BJ (cell line): ENCODE measurements around the gene TRAP1. TPM values are rescaled to one million over a fixed set of nuclear protein-coding genes. Genes with fewer than 3 reads are reported as not detected.

Experiments used
- CTCF ChIA-PET: fragments of 350-600 bp; formaldehyde crosslinking; extraction: SDS; loops from one replicate; lab custom pipeline; 2021; ENCODE audit warnings: antibody characterized with exemption, inconsistent platforms; lab: Yijun Ruan, JAX
- POLR2A ChIA-PET: fragments of 300-600 bp; sonication (Branson Sonifier 250); formaldehyde crosslinking; extraction: SDS; loops from one replicate; lab custom pipeline; 2021; ENCODE audit warnings: antibody characterized with exemption; lab: Charles Lee
- DNase-seq: peaks from one replicate; pipeline ENCODE4 v3.0.0-alpha.2; 2011; ENCODE audit warnings: low read depth
- H3K27me3 ChIP-seq: 2 replicates; pipeline ENCODE4 v1.6.0; 2011; ENCODE audit warnings: low read length; ENCODE audit not compliant: control insufficient read depth, insufficient read depth
- H3K36me3 ChIP-seq: 2 replicates; pipeline ENCODE4 v1.5.1; 2011; ENCODE audit warnings: low read length; ENCODE audit not compliant: control insufficient read depth, insufficient read depth
- H3K4me3 ChIP-seq: 2 replicates; pipeline ENCODE4 v1.5.1; 2011; ENCODE audit warnings: low read depth, mild to moderate bottlenecking, control low read depth, low read length
- polyA plus RNA-seq: library from polyadenylated mRNA; depleted of rRNA; stranded (reverse); fragments of >200 nt; gene quantifications from 2 replicates; pipeline ENCODE4 v1.2.3, GENCODE V29; 2011
- TF ChIP-seq, protein P1 (sequence below): IDR thresholded peaks from 2 replicates; pipeline ENCODE4 v1.5.1; 2011; ENCODE audit warnings: low read depth, mild to moderate bottlenecking, control low read depth, inconsistent platforms, low read length, moderate library complexity; ENCODE audit not compliant: insufficient read depth

TRAP1 gene
- polyA plus RNA-seq, 1 experiment = 112 TPM

DNA sequence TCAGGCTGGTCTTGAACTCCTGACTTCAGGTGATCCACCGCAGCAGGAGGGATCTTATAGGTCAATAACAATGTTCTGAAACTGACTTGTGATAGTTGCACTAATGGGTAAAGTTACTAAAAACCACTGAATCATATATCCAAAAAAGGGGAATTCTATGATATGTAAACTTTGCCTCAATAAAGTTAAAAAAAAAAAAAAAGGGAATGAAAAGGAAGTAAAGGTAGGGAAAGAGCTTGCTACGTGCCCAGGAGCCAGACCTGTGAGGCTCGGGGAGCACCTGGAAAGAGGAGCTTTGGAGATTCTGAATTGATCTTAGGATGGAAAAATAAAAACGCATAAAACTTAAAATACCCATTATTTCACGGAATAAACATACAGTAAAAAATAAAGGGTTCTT lies 20.8 kb upstream of the TRAP1 start:
- CTCF ChIA-PET = no interaction called here

DNA sequence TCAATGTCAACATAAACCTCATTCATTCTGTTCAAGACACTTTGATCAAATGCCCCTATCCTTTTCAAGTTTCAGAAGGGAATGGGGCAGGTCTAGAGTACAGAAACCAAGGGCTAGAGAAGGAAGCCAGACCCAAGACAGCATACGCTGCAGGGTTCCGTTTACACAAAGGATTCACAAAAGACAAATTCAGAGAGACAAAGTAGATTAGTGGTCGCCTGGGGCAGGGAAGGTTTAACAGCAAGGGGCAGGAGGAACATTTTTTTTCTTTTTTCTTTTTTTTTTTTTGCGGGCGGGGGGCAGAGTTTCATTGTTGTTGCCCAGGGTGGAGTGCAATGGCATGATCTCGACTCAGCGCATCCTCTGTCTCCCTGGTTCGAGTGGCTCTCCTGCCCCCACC lies 19.9 kb upstream of the TRAP1 start:
- DNase-seq = no peak
- Histone ChIP-seq H3K36me3 (peaks cover 58% of the 10 kb centered on the region), H3K27me3 (no peaks in the 10 kb centered on the region), H3K4me3 (no peak overlapping the region)
- TF ChIP-seq, protein P1, sequence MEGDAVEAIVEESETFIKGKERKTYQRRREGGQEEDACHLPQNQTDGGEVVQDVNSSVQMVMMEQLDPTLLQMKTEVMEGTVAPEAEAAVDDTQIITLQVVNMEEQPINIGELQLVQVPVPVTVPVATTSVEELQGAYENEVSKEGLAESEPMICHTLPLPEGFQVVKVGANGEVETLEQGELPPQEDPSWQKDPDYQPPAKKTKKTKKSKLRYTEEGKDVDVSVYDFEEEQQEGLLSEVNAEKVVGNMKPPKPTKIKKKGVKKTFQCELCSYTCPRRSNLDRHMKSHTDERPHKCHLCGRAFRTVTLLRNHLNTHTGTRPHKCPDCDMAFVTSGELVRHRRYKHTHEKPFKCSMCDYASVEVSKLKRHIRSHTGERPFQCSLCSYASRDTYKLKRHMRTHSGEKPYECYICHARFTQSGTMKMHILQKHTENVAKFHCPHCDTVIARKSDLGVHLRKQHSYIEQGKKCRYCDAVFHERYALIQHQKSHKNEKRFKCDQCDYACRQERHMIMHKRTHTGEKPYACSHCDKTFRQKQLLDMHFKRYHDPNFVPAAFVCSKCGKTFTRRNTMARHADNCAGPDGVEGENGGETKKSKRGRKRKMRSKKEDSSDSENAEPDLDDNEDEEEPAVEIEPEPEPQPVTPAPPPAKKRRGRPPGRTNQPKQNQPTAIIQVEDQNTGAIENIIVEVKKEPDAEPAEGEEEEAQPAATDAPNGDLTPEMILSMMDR = no peak
- CTCF ChIA-PET = no interaction called here
- POLR2A ChIA-PET = no interaction called here

More for the DNA sequence above, 20.8 kb upstream of the TRAP1 start:
- DNase-seq = no peak
- Histone ChIP-seq H3K36me3 (peaks cover 59% of the 10 kb centered on the region), H3K4me3 (no peak overlapping the region), H3K27me3 (no peaks in the 10 kb centered on the region)
- POLR2A ChIA-PET = no interaction called here
- TF ChIP-seq, protein P1 = no peak

DNA sequence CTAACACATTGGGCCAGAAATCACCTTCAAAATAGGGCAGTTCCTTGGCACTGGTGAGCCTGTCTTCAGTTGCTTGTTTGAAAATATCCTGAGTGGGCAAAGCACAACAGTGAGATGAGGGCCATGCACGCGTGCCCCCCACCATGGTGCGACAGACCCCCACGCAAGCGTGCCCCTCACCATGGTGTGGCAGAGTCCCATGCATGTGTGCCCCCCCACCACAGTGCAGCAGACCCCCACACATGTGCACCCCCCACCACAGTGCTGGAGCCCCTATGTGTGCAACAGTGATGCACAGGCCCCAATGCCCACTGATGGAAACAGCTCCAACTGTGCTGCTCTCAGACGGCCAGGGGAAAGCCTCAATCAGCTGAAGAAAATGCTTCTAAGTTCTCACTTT lies 18.8 kb upstream of the TRAP1 start:
- DNase-seq = no peak
- Histone ChIP-seq H3K36me3 (peaks cover 66% of the 10 kb centered on the region), H3K4me3 (no peak overlapping the region), H3K27me3 (no peaks in the 10 kb centered on the region)
- ChIA-PET POLR2A (no interaction called here), CTCF (no interaction called here)
- TF ChIP-seq, protein P1 = no peak

DNA sequence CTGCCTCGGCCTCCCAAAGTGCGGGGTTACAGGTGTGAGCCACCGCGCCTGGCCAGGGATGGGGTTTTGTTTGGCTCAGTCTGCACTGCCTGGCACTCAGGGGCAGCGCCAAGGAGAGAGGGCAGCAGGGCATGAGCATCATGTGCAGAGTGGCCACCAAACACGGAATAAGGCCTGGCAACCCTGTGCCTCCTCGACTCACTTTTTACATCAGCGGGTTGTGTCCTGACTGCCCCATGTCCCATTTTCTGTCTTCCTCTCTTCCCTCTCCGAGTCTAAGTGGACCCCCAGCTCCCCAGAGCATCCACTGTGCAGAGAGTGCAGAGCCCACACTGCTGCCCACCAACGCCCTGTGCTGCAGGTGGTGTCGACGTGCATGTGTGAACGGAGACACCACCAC lies 18.2 kb upstream of the TRAP1 start:
- Histone ChIP-seq H3K36me3 (peaks cover 68% of the 10 kb centered on the region), H3K4me3 (no peak overlapping the region), H3K27me3 (no peaks in the 10 kb centered on the region)
- ChIA-PET CTCF (no interaction called here), POLR2A (interaction anchor here (0.5 kb wide), 1 partner anchor 77 kb away, joined by 3 read pairs; no protein-coding TSS in a partner anchor)
- TF ChIP-seq, protein P1 = no peak
- no peak for DNase-seq

DNA sequence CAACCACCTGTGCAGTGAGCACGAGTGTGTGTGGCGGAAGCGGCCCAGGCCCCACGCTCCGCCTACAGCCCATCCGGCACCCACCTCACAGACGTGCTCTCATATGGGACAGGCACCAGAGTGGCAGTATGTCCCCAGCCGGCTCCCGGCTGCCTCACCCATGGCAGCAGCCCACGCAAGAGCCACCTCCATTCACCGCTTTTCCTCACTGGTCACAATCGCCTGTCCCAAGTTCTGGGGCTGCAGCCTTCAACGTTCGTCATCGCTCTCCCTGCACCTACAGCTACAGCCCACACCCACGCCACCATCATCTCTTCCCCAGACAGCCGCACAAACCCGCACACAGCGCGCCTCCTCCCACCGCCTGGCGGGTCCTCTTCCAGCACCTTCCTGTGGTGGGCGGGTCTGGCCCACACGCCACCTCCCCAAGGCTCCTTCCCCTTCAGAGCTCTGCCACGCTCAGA lies 17.5 kb upstream of the TRAP1 start:
- peaks cover 70% of the 10 kb centered on the region for H3K36me3 ChIP-seq
- CTCF ChIA-PET = no interaction called here
- H3K27me3 ChIP-seq = no peaks in the 10 kb centered on the region
- TF ChIP-seq, protein P1 = no peak
- POLR2A ChIA-PET = interaction anchor here (0.5 kb wide), 1 partner anchor 76 kb away, joined by 3 read pairs; no protein-coding TSS in a partner anchor
- H3K4me3 ChIP-seq = no peak overlapping the region
- DNase-seq = no peak
